IMR-90 (cell line): ENCODE results near the gene PLOD1.

Experiments
- MXI1 ChIP-seq: IDR thresholded peaks from 2 replicates; pipeline ENCODE4 v1.6.1; 2012; ENCODE audit warnings: low read depth, mild to moderate bottlenecking, low read length, moderate library complexity, borderline replicate concordance
- POLR2A ChIP-seq: IDR thresholded peaks from 2 replicates; pipeline ENCODE4 v1.6.1; 2012; ENCODE audit warnings: mild to moderate bottlenecking, low read depth, low read length
- TF ChIP-seq, protein P1 (sequence below): conservative IDR thresholded peaks from 2 replicates; pipeline ENCODE4 v1.5.1; 2012; ENCODE audit warnings: mild to moderate bottlenecking, low read depth, low read length, improper control_type of control experiment

DNA sequence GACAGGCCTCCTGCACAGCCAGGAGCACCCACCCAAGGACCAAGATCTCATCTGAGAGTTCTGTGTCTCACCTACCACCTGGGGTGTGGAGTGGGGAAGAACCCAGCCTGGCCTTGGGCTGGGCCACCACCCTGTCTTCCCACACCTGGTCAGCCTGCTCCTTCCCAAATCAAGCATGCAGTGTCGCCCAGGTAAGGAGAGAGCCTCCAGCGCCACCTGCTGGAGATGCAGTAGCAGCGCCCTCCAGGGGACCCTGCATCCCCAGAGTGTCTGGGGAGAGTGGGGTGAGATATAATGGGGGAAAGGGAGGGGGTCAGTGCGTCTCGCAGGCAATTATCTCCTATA, 40.6 kb upstream of the PLOD1 start:
- TF ChIP-seq, protein P1, sequence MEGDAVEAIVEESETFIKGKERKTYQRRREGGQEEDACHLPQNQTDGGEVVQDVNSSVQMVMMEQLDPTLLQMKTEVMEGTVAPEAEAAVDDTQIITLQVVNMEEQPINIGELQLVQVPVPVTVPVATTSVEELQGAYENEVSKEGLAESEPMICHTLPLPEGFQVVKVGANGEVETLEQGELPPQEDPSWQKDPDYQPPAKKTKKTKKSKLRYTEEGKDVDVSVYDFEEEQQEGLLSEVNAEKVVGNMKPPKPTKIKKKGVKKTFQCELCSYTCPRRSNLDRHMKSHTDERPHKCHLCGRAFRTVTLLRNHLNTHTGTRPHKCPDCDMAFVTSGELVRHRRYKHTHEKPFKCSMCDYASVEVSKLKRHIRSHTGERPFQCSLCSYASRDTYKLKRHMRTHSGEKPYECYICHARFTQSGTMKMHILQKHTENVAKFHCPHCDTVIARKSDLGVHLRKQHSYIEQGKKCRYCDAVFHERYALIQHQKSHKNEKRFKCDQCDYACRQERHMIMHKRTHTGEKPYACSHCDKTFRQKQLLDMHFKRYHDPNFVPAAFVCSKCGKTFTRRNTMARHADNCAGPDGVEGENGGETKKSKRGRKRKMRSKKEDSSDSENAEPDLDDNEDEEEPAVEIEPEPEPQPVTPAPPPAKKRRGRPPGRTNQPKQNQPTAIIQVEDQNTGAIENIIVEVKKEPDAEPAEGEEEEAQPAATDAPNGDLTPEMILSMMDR = peak; percentile 72
- TF ChIP-seq MXI1 (no peak), POLR2A (no peak)
